HEK293 (cell line): ENCODE results near the gene SYPL2.

ENCODE experiments used
- ZNF366 ChIP-seq: fragments of 450-650 bp; formaldehyde crosslinking; conservative IDR thresholded peaks from 2 replicates; pipeline ENCODE4 v1.5.1; 2016; ENCODE audit warnings: missing biosample characterization, missing genetic modification characterization
- TF ChIP-seq, protein P1 (sequence below): fragments of 450-650 bp; formaldehyde crosslinking; IDR thresholded peaks from 2 replicates; pipeline ENCODE4 v1.5.1; 2016; ENCODE audit warnings: missing biosample characterization, missing genetic modification characterization

DNA sequence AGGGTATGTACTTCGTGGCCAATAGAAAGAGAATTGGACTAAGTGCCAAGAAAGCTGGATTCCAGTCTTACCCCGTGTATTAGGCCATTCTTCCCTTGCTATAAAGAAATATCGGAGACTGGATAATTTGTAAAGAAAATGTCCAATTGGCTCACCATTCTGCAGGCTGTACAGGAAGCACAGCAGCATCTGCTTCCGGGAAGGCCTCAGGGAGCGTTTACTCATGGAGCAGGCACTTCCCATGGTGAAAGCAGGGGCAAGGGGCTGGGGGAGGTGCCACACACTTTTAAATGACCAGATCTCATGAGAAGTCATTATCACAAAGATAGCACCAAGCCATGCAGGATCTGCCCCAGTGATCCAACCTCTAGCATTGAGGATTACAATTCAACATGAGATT is 51.0 kb downstream of the SYPL2 start:
- no peak for TF ChIP-seq ZNF366 (tag by site-specific recombination)
- TF ChIP-seq, protein P1, sequence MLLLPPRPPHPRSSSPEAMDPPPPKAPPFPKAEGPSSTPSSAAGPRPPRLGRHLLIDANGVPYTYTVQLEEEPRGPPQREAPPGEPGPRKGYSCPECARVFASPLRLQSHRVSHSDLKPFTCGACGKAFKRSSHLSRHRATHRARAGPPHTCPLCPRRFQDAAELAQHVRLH = no peak
